Activated CD4-positive, alpha-beta T cell treated with anti-CD3 and anti-CD28 coated beads, Interleukin-2, amount 10 ng/mL, durations not matched to agents 24 days and 14 days (primary cell): ENCODE measurements around the gene TMEM52B. TPM values are rescaled to one million over a fixed set of nuclear protein-coding genes. Genes with fewer than 3 reads are reported as not detected.
"Not testable (repeated sequence)": the region's sequence is repeated elsewhere in the genome, so short reads cannot be mapped to it uniquely, and the experiment has no call there.

Experiments used
- DNase-seq: peaks from one replicate; pipeline ENCODE4 v3.0.0; 2022
- H3K27ac Mint-ChIP-seq: one replicate; pipeline ENCODE4 v1.8.0; 2022; ENCODE audit warnings: mild to moderate bottlenecking, mixed read lengths
- H3K27me3 Mint-ChIP-seq: one replicate; pipeline ENCODE4 v1.8.0; 2022; ENCODE audit warnings: mixed read lengths
- H3K36me3 Mint-ChIP-seq: one replicate; pipeline ENCODE4 v1.8.0; 2022; ENCODE audit warnings: low read depth, mild to moderate bottlenecking, mixed read lengths
- H3K4me1 Mint-ChIP-seq: one replicate; pipeline ENCODE4 v1.8.0; 2021; ENCODE audit warnings: mixed read lengths
- H3K4me3 Mint-ChIP-seq: one replicate; pipeline ENCODE4 v1.8.0; 2022; ENCODE audit warnings: mild to moderate bottlenecking, moderate library complexity, mixed read lengths
- H3K9me3 Mint-ChIP-seq: one replicate; pipeline ENCODE4 v1.8.0; 2021; ENCODE audit warnings: mixed read lengths
- intact Hi-C: fragments of 100-400 bp; cut with micrococcal nuclease; formaldehyde crosslinking; loops from one replicate; pipeline ENCODE4 v1.15.1; 2023
- total RNA-seq: library from RNA; stranded (reverse); gene quantifications from 2 replicates; pipeline ENCODE4 v1.2.3, GENCODE V29; 2022

TMEM52B gene
- total RNA-seq, 1 donor from 2014 or later = not detected

GRCh38 chr12:10184261-10184843 lies 5.5 kb downstream of the TMEM52B start:
- intact Hi-C loops = no loop called here
- Mint-ChIP-seq H3K9me3 (no peaks in the 10 kb centered on the region), H3K27me3 (peaks cover 17% of the 10 kb centered on the region), H3K4me1 (no peaks in the 10 kb centered on the region), H3K4me3 (no peak overlapping the region), H3K36me3 (no peaks in the 10 kb centered on the region), H3K27ac (no peak overlapping the region)
- no peak for DNase-seq

GRCh38 chr12:10186299-10186698 lies 7.5 kb downstream of the TMEM52B start:
- Mint-ChIP-seq H3K4me1 (peaks cover 4% of the 10 kb centered on the region), H3K27me3 (peaks cover 23% of the 10 kb centered on the region)

GRCh38 chr12:10186958-10187357 lies 8.1 kb downstream of the TMEM52B start:
- intact Hi-C loops, H3K27ac Mint-ChIP-seq, H3K9me3 Mint-ChIP-seq, DNase-seq, H3K4me1 Mint-ChIP-seq, H3K4me3 Mint-ChIP-seq, H3K36me3 Mint-ChIP-seq: not testable (repeated sequence)
- peaks cover 23% of the 10 kb centered on the region for H3K27me3 Mint-ChIP-seq

More at GRCh38 chr12:10186299-10186698, 7.5 kb downstream of the TMEM52B start:
- intact Hi-C loops = no loop called here
- no peaks in the 10 kb centered on the region for H3K36me3 Mint-ChIP-seq
- DNase-seq = no peak
- no peak overlapping the region for H3K27ac Mint-ChIP-seq
- no peak overlapping the region for H3K4me3 Mint-ChIP-seq
- H3K9me3 Mint-ChIP-seq = no peaks in the 10 kb centered on the region

- H3K9me3 Mint-ChIP-seq = no peaks in the 10 kb centered on the region
- H3K27ac Mint-ChIP-seq = no peak overlapping the region
- intact Hi-C loops = loop anchor here (1.0 to 5.0 kb wide), 2 partner anchors 36 to 377 kb away; no protein-coding TSS in a partner anchor
- no peaks in the 10 kb centered on the region for H3K36me3 Mint-ChIP-seq
- DNase-seq = no peak
- peaks cover 24% of the 10 kb centered on the region for H3K27me3 Mint-ChIP-seq
- peaks cover 4% of the 10 kb centered on the region for H3K4me1 Mint-ChIP-seq
- no peak overlapping the region for H3K4me3 Mint-ChIP-seq
These were observed 10.8 kb downstream of the TMEM52B start for GRCh38 chr12:10189653-10190052.

- no peak overlapping the region for H3K27ac Mint-ChIP-seq
- peaks cover 24% of the 10 kb centered on the region for H3K27me3 Mint-ChIP-seq
- no peaks in the 10 kb centered on the region for H3K36me3 Mint-ChIP-seq
- no peak overlapping the region for H3K4me3 Mint-ChIP-seq
- H3K4me1 Mint-ChIP-seq = peaks cover 4% of the 10 kb centered on the region
- intact Hi-C loops = loop anchor here (1.0 to 5.0 kb wide), 2 partner anchors 37 to 378 kb away; no protein-coding TSS in a partner anchor
- peak; percentile 83 for DNase-seq
- H3K9me3 Mint-ChIP-seq = no peaks in the 10 kb centered on the region
These were observed 11.9 kb downstream of the TMEM52B start for GRCh38 chr12:10190558-10191388.

GRCh38 chr12:10191865-10192264 lies 13.0 kb downstream of the TMEM52B start:
- intact Hi-C loops = loop anchor here (5.0 kb wide), 1 partner anchor 380 kb away; no protein-coding TSS in a partner anchor
- peaks cover 25% of the 10 kb centered on the region for H3K27me3 Mint-ChIP-seq
- H3K27ac Mint-ChIP-seq = no peak overlapping the region
- no peaks in the 10 kb centered on the region for H3K36me3 Mint-ChIP-seq
- H3K4me3 Mint-ChIP-seq = no peak overlapping the region
- no peaks in the 10 kb centered on the region for H3K9me3 Mint-ChIP-seq
- peaks cover 4% of the 10 kb centered on the region for H3K4me1 Mint-ChIP-seq
- no peak for DNase-seq

GRCh38 chr12:10194160-10194670 lies 15.4 kb downstream of the TMEM52B start:
- Mint-ChIP-seq H3K27ac (no peak overlapping the region), H3K4me1 (peaks cover 4% of the 10 kb centered on the region), H3K9me3 (no peaks in the 10 kb centered on the region), H3K4me3 (no peak overlapping the region), H3K27me3 (peaks cover 25% of the 10 kb centered on the region), H3K36me3 (no peaks in the 10 kb centered on the region)
- intact Hi-C loops = loop anchor here (5.0 kb wide), 1 partner anchor 382 kb away; no protein-coding TSS in a partner anchor
- DNase-seq = no peak

- Mint-ChIP-seq H3K27ac (no peak overlapping the region), H3K36me3 (no peaks in the 10 kb centered on the region), H3K4me3 (no peak overlapping the region), H3K9me3 (no peaks in the 10 kb centered on the region), H3K27me3 (peaks cover 18% of the 10 kb centered on the region), H3K4me1 (no peaks in the 10 kb centered on the region)
- intact Hi-C loops = no loop called here
- DNase-seq = no peak
These were observed 17.4 kb downstream of the TMEM52B start for GRCh38 chr12:10196210-10196609.

GRCh38 chr12:10197879-10198278 lies 19.0 kb downstream of the TMEM52B start:
- H3K27me3 Mint-ChIP-seq = peaks cover 17% of the 10 kb centered on the region
- DNase-seq = no peak
- no peaks in the 10 kb centered on the region for H3K9me3 Mint-ChIP-seq
- no peak overlapping the region for H3K27ac Mint-ChIP-seq
- H3K4me3 Mint-ChIP-seq = no peak overlapping the region
- no peaks in the 10 kb centered on the region for H3K36me3 Mint-ChIP-seq
- no peaks in the 10 kb centered on the region for H3K4me1 Mint-ChIP-seq
- intact Hi-C loops = no loop called here

GRCh38 chr12:10204495-10204894 lies 25.7 kb downstream of the TMEM52B start:
- H3K9me3 Mint-ChIP-seq, DNase-seq, H3K4me3 Mint-ChIP-seq, H3K36me3 Mint-ChIP-seq, intact Hi-C loops, H3K27ac Mint-ChIP-seq, H3K4me1 Mint-ChIP-seq: not testable (repeated sequence)
- peaks cover 32% of the 10 kb centered on the region for H3K27me3 Mint-ChIP-seq

- H3K4me3 Mint-ChIP-seq = no peak overlapping the region
- intact Hi-C loops = no loop called here
- no peaks in the 10 kb centered on the region for H3K4me1 Mint-ChIP-seq
- no peaks in the 10 kb centered on the region for H3K9me3 Mint-ChIP-seq
- H3K27me3 Mint-ChIP-seq = peaks cover 34% of the 10 kb centered on the region
- no peaks in the 10 kb centered on the region for H3K36me3 Mint-ChIP-seq
- no peak for DNase-seq
- H3K27ac Mint-ChIP-seq = no peak overlapping the region
These were observed 26.5 kb downstream of the TMEM52B start for GRCh38 chr12:10205220-10205807.

- peaks cover 3% of the 10 kb centered on the region for H3K4me1 Mint-ChIP-seq
- H3K27ac Mint-ChIP-seq = no peak overlapping the region
- intact Hi-C loops = no loop called here
- H3K9me3 Mint-ChIP-seq = no peaks in the 10 kb centered on the region
- H3K36me3 Mint-ChIP-seq = no peaks in the 10 kb centered on the region
- no peak for DNase-seq
- peaks cover 34% of the 10 kb centered on the region for H3K27me3 Mint-ChIP-seq
- H3K4me3 Mint-ChIP-seq = no peak overlapping the region
These were observed 28.3 kb downstream of the TMEM52B start for GRCh38 chr12:10207136-10207535.

- H3K27me3 Mint-ChIP-seq = peaks cover 36% of the 10 kb centered on the region
- no peak for DNase-seq
- intact Hi-C loops = loop anchor here (10.0 kb wide), 2 partner anchors 155 to 965 kb away; partner anchors contain the start of gene SMIM10L1
- no peak overlapping the region for H3K4me3 Mint-ChIP-seq
- H3K36me3 Mint-ChIP-seq = no peaks in the 10 kb centered on the region
- H3K9me3 Mint-ChIP-seq = no peaks in the 10 kb centered on the region
- H3K4me1 Mint-ChIP-seq = peaks cover 24% of the 10 kb centered on the region
- H3K27ac Mint-ChIP-seq = no peak overlapping the region
These were observed 31.4 kb downstream of the TMEM52B start for GRCh38 chr12:10210225-10210624.
